Measurements from ENCODE around the gene PDK4.

- TF ChIP-seq POLR2AphosphoS5 (IDR thresholded peaks at IDR 0.05; ENCODE audit: low read depth, low read length): no peak
- TF ChIP-seq POLR2A (IDR thresholded peaks at IDR 0.05; ENCODE audit: low read depth, low read length): no peak
- TF ChIP-seq TAF1 (IDR thresholded peaks at IDR 0.05; ENCODE audit: borderline replicate concordance, low read depth, low read length): no peak
Observed at GRCh38 chr7:95589031-95589430, 7.3 kb downstream of the PDK4 start.
